ENCODE results near the gene GPR137.

The GPR137 gene

DNA sequence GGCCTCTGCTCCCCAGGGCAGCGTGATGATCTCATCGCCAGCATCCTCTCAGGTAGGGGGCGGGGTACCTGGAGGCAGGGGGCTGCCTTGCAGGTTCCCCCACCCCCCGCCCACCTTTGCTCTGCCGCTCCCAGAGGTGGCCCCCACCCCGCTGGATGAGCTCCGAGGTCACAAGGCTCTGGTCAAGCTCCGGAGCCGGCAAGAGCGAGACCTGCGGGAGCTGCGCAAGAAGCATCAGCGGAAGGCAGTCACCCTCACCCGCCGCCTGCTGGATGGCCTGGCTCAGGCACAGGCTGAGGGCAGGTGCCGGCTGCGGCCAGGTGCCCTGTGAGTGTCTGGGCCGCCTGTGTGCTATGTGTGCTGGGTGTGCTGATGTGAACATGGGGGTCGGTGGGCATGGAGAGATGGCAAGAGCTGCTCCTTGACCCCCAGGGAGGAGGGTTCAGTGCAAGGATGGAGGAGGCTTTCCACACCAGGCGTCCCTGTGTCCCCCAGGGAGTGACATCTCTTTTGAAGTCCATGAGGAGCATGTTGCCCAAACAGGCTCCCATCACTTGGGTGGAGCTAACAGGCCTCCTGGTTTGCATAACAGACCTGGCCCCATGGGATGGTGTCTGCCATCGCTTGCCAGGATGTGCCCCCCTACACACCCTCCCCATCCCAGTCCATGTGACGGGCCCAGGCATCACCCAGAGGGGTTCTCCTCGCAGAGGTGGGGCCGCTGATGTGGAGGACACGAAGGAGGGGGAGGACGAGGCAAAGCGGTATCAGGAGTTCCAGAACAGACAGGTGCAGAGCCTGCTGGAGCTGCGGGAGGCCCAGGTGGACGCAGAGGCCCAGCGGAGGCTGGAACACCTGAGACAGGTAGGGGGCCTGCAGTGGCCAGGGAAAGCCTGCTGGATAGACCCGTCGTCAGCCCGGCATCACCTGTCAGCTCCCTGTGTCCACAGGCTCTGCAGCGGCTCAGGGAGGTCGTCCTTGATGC, 20.2 kb upstream of the GPR137 start:
- no peak for TF ChIP-seq ZFX (IDR thresholded peaks at IDR 0.05; ENCODE audit: borderline replicate concordance)
- TF ChIP-seq, protein P1, sequence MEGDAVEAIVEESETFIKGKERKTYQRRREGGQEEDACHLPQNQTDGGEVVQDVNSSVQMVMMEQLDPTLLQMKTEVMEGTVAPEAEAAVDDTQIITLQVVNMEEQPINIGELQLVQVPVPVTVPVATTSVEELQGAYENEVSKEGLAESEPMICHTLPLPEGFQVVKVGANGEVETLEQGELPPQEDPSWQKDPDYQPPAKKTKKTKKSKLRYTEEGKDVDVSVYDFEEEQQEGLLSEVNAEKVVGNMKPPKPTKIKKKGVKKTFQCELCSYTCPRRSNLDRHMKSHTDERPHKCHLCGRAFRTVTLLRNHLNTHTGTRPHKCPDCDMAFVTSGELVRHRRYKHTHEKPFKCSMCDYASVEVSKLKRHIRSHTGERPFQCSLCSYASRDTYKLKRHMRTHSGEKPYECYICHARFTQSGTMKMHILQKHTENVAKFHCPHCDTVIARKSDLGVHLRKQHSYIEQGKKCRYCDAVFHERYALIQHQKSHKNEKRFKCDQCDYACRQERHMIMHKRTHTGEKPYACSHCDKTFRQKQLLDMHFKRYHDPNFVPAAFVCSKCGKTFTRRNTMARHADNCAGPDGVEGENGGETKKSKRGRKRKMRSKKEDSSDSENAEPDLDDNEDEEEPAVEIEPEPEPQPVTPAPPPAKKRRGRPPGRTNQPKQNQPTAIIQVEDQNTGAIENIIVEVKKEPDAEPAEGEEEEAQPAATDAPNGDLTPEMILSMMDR (IDR thresholded peaks at IDR 0.05) = no peak
- H3K27ac ChIP-seq = no peak overlapping the region

DNA sequence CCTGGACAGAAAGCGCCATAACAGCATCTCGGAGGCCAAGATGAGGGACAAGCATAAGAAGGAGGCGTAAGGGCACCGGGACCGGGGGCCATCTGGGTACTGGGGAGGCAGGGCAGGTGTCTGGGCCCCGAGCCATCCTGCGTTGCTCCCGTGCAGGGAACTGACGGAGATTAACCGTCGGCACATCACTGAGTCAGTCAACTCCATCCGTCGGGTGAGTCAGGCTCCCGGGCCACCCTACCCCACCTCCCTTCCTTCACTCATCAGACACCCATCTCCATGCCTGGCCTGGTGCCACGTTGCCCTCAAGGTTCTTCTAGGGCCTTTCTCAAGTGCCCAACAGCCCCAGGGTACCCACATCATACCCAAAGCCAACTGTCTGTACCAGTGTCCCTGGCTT, 19.3 kb upstream of the GPR137 start:
- TF ChIP-seq, protein P1 (IDR thresholded peaks at IDR 0.05) = no peak
- no peak for TF ChIP-seq ZFX (IDR thresholded peaks at IDR 0.05; ENCODE audit: borderline replicate concordance)
- peak overlapping the region; percentile 99 for H3K27ac ChIP-seq

DNA sequence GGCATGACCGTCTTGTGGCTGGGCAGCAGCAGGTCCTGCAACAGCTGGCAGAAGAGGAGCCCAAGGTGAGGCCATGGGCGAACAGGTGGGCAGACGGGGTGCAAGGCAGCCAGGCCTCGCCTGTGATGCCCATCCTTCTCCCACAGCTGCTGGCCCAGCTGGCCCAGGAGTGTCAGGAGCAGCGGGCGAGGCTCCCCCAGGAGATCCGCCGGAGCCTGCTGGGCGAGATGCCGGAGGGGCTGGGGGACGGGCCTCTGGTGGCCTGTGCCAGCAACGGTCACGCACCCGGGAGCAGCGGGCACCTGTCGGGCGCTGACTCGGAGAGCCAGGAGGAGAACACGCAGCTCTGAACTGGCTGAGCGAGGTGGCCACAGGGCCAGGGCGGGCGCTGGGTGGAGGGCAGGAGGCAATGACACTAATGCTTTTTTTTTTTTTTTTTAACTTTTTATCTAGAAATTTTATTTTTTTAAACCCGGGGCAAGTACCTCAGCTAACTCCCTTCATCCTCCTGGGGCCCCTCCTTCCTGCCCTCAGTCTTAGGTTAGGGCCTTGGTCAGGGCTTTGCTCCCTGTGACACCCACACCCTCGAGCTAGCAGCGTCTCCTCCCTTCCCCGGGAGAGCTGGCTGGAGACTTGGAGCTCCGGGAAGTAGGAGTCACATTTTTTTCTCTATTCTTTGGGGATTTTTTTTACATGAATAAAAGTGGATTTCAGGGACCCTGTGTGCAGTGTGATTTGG, 18.3 kb upstream of the GPR137 start:
- H3K27ac ChIP-seq = peak overlapping the region; percentile 99
- no peak for TF ChIP-seq ZFX (IDR thresholded peaks at IDR 0.05; ENCODE audit: borderline replicate concordance)
- TF ChIP-seq, protein P1 (IDR thresholded peaks at IDR 0.05) = no peak

DNA sequence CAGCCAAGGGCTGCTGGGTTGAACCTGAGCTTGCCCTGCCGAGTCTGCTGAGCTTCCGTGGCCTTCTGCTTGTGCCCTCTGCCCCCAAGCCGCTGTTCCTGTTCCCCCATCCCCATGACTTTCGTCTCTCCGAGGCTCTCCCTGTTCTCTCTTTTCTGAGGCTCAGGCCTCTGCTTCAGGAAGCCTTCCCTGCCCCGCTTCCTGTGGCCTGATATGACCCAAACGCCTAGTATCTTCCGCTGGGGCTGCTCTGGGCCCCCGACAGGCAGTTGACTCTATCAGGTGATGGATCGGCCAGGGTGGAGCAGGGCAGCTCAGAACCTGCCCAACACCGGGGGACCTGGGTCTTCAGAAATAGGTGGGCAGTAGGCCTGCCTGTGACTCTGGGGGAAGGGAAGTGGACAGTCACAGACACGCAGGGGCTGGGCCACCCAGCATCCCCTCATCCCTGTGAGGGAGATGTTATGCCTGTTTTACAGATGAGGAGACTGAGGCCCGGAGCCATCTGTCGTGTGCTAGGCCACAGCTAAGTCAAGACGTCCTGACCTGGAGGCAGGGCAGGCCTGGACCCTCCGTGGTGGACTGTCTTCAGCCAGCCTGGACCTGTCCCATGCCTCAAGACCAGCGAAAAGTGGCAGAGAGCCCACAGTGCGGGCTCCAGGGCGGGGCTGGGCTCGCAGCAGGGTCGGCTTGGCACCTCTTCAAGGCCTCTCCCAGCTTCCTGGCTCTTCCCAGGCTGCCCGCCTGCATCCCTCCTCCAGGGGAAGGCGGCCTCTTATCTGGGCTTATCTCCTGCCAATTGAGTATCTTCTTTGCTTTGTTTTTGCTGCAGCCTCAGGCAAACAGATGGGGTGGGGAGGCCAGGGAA, 17.4 kb upstream of the GPR137 start:
- TF ChIP-seq, protein P1 (IDR thresholded peaks at IDR 0.05) = no peak
- no peak for TF ChIP-seq ZFX (IDR thresholded peaks at IDR 0.05; ENCODE audit: borderline replicate concordance)
- peak overlapping the region; percentile 99 for H3K27ac ChIP-seq

DNA sequence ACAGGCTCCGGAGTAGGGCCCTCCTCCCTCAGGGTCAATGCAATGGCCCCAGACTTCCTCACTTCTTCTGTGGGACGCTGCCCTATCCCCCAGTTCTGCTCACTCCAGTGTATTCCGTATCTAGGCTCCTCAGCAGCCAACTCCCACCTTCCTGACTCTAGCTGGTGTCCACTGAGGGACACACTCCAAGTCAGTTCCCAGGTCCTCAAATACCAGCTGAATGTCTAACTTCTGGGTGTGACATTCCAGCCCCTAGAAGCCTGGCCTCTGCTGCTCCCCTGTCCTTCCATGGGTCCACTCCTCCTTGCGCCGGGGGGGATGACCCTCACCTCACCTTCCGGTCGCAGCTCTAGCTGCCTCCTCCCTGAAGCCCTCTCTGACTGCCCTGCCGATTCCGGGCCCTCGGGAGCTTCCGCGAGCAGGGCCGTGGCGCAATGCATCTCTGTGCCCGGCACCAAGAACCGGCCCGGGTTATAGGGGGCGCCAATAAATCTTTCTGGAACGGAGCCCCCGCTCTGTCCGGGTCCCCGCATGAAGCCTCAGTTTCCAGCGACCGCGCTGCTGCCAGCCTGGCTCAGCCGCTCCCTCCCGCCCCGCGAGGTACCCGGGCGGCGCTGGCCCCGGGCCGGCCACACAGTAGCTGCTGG, 16.6 kb upstream of the GPR137 start:
- peak overlapping the region; percentile 99 for H3K27ac ChIP-seq
- TF ChIP-seq, protein P1 (IDR thresholded peaks at IDR 0.05) = peak; percentile 17; the same call in 1 of the 2 replicates
- TF ChIP-seq ZFX (IDR thresholded peaks at IDR 0.05; ENCODE audit: borderline replicate concordance) = no peak

DNA sequence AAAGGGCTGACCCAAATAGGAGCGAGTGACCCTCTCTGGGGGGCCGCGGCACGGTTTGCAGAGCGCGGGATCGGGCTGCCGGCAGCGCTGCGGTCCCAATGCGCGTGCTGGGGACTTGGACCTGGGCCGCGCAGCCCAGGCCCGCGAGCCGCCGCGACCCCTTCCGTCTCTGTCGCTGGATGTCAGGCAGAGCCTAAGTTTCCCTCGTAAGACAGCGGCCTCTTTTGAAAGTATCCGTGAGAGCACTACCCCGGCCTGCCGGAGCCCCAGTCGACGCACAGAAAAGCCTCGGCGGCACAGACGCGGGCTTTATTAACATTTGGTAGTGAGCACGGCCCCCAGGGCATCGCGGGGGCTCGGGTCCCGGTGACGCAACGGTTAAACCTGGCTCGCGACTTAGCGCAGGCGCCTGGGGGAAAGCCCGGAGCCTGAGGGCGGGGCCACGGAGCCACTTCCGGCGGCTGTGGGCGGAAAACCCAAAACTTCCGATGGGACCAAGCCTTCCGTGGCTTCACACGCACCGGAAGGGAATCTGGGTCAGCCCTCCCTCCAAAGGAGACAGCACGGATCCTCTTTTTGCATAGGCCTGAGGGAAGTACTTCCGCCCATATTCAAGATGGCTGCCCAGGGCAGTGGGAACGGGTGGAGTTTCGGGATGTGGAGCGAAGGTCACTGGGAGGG, 16.0 kb upstream of the GPR137 start:
- H3K27ac ChIP-seq = peak overlapping the region; percentile 99
- no peak for TF ChIP-seq ZFX (IDR thresholded peaks at IDR 0.05; ENCODE audit: borderline replicate concordance)
- TF ChIP-seq, protein P1 (IDR thresholded peaks at IDR 0.05) = no peak
